Ovary (tissue), 9 donors: Measurements from ENCODE around the gene CTNNA1. TPM values are rescaled to one million over a fixed set of nuclear protein-coding genes. Genes with fewer than 3 reads are reported as not detected.
A peak's percentile ranks its signal among the peaks of the same experiment; 100 is the strongest.

Source experiments
- DNase-seq, 5 donors: peaks; one replicate each; pipeline ENCODE4 v3.0.0-alpha.2; 2019 to 2020
- H3K27ac ChIP-seq, 2 donors: fragments of 200-600 bp; one replicate each; pipeline versions ENCODE4 v1.5.1 to v1.8.0; 2019 to 2022
- H3K27me3 ChIP-seq: fragments of 200-600 bp; one replicate; pipeline ENCODE4 v1.8.0; 2022
- H3K36me3 ChIP-seq: fragments of 200-600 bp; sonication (generic); one replicate; pipeline ENCODE4 v1.5.1; 2019
- H3K4me1 ChIP-seq: one replicate; pipeline ENCODE4 v1.8.1; 2013; ENCODE audit warnings: mild to moderate bottlenecking, moderate library complexity; ENCODE audit not compliant: insufficient read depth
- H3K4me3 ChIP-seq: fragments of 200-600 bp; sonication (generic); one replicate; pipeline ENCODE4 v1.5.1; 2017
- H3K9me3 ChIP-seq, 2 donors: fragments of 200-600 bp in 1 of 2; sonication (generic) in 1 of 2; one replicate each; pipeline versions ENCODE4 v1.5.1 to v1.8.1; 2013 to 2019; ENCODE audit warnings: mild to moderate bottlenecking in 1 of 2, moderate library complexity in 1 of 2
- EP300 ChIP-seq: sonication (generic); formaldehyde crosslinking; IDR thresholded peaks from one replicate; pipeline ENCODE4 v1.6.1; 2017; ENCODE audit warnings: antibody characterized with exemption
- POLR2A ChIP-seq: fragments of 450-650 bp; IDR thresholded peaks from one replicate; pipeline ENCODE4 v1.6.1; 2017; ENCODE audit warnings: antibody characterized with exemption, mild to moderate bottlenecking, moderate library complexity
- WGBS, 3 donors: extraction: QIAGEN DNeasy Blood & Tissue Kit in 1 of 3; methylation state at CpG; one replicate each; pipeline versions ENCODE4 v1.1.5 to v1.1.7; 2013 to 2017; 5-methylcytosine and 5-hydroxymethylcytosine counted together
- intact Hi-C, 4 donors: fragments of 100-400 bp; cut with DNase I; formaldehyde crosslinking; loops; one replicate each; pipeline versions ENCODE4 v1.11.0 to v1.15.1; 2022 to 2023
- polyA plus RNA-seq, 2 donors: library from polyadenylated mRNA; stranded (reverse); fragments of 200-250 nt in 1 of 2; fragments of 350-450 nt in 1 of 2; fragmentation: Illumina TruSeq in 1 of 2; extraction: RNeasy Lipid Tissue Mini Kit (QIAGEN cat#74804) in 1 of 2; gene quantifications; one replicate each; pipeline ENCODE4 v1.2.3, GENCODE V29; 2013 to 2014
- total RNA-seq, 7 donors: library from RNA; depleted of rRNA in 2 of 7; stranded (reverse); fragments of >200 nt in 2 of 7; fragmentation: NEBNext Ultra II Directional in 3 of 7; extraction: Animal tissue kit (Norgen Biotek cat#: 25700) in 3 of 7; gene quantifications; one replicate each; pipeline versions ENCODE4 v1.1.0 to v1.2.4, GENCODE V29; 2016 to 2023
- TF ChIP-seq, protein P1 (sequence below), 3 donors: fragments of 450-650 bp in 2 of 3; fragments of 200-600 bp in 1 of 3; IDR thresholded peaks; one replicate each; pipeline versions ENCODE4 v1.5.1 to v1.8.0; 2016 to 2022; ENCODE audit warnings: antibody characterized with exemption in 3 of 3, mild to moderate bottlenecking in 1 of 3
- donor health status: DM: no; HTN: no; CAD: no; lungs with moderate emphysema.
- donor health status: DM: no; HTN: no; CAD: no.
- donor health status: Bipolar disorder and iron deficiency.
- donor health status: DM: yes; HTN: yes; CAD: no.
- donor health status: DM: no; HTN: no; CAD: no.
- donor health status: DM: yes; HTN: yes; CAD: no.

The CTNNA1 gene
- total and polyA plus RNA-seq, 9 donors, result 125 to 306 (median 230) TPM

GRCh38 chr5:138927544-138927943 is 174.3 kb downstream of the CTNNA1 start:
- no peak overlapping the region for H3K27ac ChIP-seq
- no peaks in the 10 kb centered on the region for H3K27me3 ChIP-seq
- H3K4me1 ChIP-seq, result peaks cover 5% of the 10 kb centered on the region
- WGBS, 3 donors, result 61 to 74% (median 65%) methylated on average over 8 of the region's 8 CpGs
- H3K4me3 ChIP-seq, result no peak overlapping the region
- no peak for TF ChIP-seq POLR2A
- TF ChIP-seq EP300, result no peak
- TF ChIP-seq, protein P1, sequence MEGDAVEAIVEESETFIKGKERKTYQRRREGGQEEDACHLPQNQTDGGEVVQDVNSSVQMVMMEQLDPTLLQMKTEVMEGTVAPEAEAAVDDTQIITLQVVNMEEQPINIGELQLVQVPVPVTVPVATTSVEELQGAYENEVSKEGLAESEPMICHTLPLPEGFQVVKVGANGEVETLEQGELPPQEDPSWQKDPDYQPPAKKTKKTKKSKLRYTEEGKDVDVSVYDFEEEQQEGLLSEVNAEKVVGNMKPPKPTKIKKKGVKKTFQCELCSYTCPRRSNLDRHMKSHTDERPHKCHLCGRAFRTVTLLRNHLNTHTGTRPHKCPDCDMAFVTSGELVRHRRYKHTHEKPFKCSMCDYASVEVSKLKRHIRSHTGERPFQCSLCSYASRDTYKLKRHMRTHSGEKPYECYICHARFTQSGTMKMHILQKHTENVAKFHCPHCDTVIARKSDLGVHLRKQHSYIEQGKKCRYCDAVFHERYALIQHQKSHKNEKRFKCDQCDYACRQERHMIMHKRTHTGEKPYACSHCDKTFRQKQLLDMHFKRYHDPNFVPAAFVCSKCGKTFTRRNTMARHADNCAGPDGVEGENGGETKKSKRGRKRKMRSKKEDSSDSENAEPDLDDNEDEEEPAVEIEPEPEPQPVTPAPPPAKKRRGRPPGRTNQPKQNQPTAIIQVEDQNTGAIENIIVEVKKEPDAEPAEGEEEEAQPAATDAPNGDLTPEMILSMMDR (IDR thresholded peaks at IDR 0.05), result no peak
- DNase-seq, result no peak
- no peaks in the 10 kb centered on the region for H3K9me3 ChIP-seq
- intact Hi-C loops, result no loop called here
- no peaks in the 10 kb centered on the region for H3K36me3 ChIP-seq

DNA sequence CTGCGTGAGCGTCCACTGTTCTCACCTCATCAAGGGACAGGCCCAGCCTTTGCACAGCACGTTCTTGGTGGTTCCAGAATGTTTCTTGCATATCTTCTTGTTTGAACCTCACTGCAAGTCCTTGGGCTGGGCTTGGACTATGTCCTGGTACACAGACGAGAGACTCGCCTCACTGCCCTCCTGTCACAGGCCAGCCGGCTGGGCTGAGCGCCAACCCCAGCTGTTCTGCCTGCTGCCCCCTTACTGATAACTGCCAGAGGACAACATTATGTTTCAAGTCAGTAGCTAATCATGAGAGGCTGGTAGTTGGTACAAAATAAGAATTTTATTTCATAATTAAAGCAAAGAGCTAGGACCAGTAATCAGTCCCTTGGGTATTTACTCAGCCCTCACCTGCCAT is 174.8 kb downstream of the CTNNA1 start:
- Histone ChIP-seq H3K4me1 (peaks cover 5% of the 10 kb centered on the region), H3K9me3 (no peaks in the 10 kb centered on the region), H3K27me3 (no peaks in the 10 kb centered on the region), H3K27ac (no peak overlapping the region), H3K4me3 (no peak overlapping the region), H3K36me3 (no peaks in the 10 kb centered on the region)
- intact Hi-C loops, result no loop called here
- WGBS, 3 donors, result 41 to 59% (median 43%) methylated on average over 7 of the region's 7 CpGs
- TF ChIP-seq EP300, result no peak
- TF ChIP-seq POLR2A, result no peak
- TF ChIP-seq, protein P1 (IDR thresholded peaks at IDR 0.05), result no peak
- DNase-seq, result peak in 4 of 5 donors; percentile 46 to 72 (median 58)

- Histone ChIP-seq H3K27ac (no peak overlapping the region), H3K27me3 (no peaks in the 10 kb centered on the region), H3K36me3 (no peaks in the 10 kb centered on the region), H3K4me1 (peaks cover 5% of the 10 kb centered on the region), H3K9me3 (no peaks in the 10 kb centered on the region), H3K4me3 (no peak overlapping the region)
- no peak for DNase-seq
- intact Hi-C loops, result no loop called here
- TF ChIP-seq POLR2A (no peak), EP300 (no peak)
- TF ChIP-seq, protein P1 (IDR thresholded peaks at IDR 0.05), result no peak
- WGBS, 3 donors, result 82 to 90% (median 89%) methylated on average over 4 of the region's 4 CpGs
These were observed 176.3 kb downstream of the CTNNA1 start for GRCh38 chr5:138929571-138929955.

- H3K27me3 ChIP-seq, result no peaks in the 10 kb centered on the region
- peak in 1 of 5 donors; percentile 3 for DNase-seq
- intact Hi-C loops, result no loop called here
- H3K27ac ChIP-seq, result no peak overlapping the region
- H3K36me3 ChIP-seq, result no peaks in the 10 kb centered on the region
- TF ChIP-seq, protein P1 (IDR thresholded peaks at IDR 0.05), result no peak
- TF ChIP-seq POLR2A (no peak), EP300 (no peak)
- no peaks in the 10 kb centered on the region for H3K9me3 ChIP-seq
- no peak overlapping the region for H3K4me3 ChIP-seq
- peaks cover 5% of the 10 kb centered on the region for H3K4me1 ChIP-seq
- WGBS, 3 donors, result 84 to 90% (median 85%) methylated on average over 10 of the region's 10 CpGs
These were observed 177.3 kb downstream of the CTNNA1 start for GRCh38 chr5:138930371-138931097.
